ENCODE results near the gene PPFIBP1. TPM values are rescaled to one million over a fixed set of nuclear protein-coding genes. Genes with fewer than 3 reads are reported as not detected.
"Not testable (repeated sequence)": the region's sequence is repeated elsewhere in the genome, so short reads cannot be mapped to it uniquely, and the experiment has no call there.

The PPFIBP1 gene
- total RNA-seq, 4 donors from 2014 or later = 47.2 to 77.3 (median 52.7) TPM

DNA sequence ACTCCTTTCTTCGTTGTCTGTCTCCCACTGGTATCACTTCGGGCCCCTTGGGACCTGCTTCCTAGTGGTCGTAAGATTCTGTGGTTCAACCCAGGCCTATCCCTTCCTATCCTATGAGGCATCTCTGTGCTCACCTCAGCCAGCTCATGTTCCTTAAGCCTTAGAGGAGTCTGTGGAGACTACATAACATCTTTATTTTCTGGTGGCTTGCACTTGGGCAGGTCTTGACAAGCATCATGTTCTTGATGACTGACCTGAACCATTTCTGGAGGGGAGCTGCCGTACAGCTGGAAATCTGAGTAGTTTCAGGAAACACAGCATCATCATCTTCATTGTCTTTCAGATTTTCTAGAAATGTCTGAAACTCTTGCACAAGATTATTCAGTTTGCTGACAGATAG is 69.3 kb downstream of the PPFIBP1 start:
- WGBS, 2 donors = 67 to 75% methylated on average over 4 of the region's 4 CpGs
- no peak for DNase-seq (ENCODE audit: low spot score in 2 of 2)
- intact Hi-C loops (cut with DNase I; ENCODE audit: low total_unique reads) = loop anchor here (5.0 kb wide), 1 partner anchor 686 kb away; no protein-coding TSS in a partner anchor

DNA sequence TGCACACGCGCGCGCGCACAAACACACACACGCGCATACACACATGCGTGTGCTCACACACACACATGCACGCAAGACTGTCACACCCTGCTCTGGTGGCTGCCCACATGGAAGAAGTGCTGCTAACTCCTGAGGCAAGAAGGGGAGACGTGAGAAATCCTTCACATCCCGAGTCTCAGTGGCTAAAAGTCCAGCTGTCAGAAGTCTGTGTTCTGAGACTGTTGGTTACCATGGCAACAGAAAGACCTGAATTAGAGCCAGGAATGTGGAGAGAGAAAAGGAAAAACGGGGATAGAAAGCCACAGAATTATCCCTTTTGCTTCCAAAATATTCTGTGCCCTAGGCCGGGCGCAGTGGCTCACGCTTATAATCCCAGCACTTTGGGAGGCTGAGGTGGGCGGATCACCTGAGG is 71.2 kb downstream of the PPFIBP1 start:
- no peak overlapping the region for H3K4me3 ChIP-seq (ENCODE audit: low read depth, poor library complexity, severe bottlenecking)
- WGBS, 2 donors = 56 to 61% methylated on average over 16 of the region's 16 CpGs
- DNase-seq (ENCODE audit: low spot score in 2 of 2) = peak in 1 of 2 donors; percentile 62
- intact Hi-C loops (cut with DNase I; ENCODE audit: low total_unique reads) = no loop called here
- no peak for TF ChIP-seq POLR2A (IDR thresholded peaks at IDR 0.05)
- TF ChIP-seq, protein P1, sequence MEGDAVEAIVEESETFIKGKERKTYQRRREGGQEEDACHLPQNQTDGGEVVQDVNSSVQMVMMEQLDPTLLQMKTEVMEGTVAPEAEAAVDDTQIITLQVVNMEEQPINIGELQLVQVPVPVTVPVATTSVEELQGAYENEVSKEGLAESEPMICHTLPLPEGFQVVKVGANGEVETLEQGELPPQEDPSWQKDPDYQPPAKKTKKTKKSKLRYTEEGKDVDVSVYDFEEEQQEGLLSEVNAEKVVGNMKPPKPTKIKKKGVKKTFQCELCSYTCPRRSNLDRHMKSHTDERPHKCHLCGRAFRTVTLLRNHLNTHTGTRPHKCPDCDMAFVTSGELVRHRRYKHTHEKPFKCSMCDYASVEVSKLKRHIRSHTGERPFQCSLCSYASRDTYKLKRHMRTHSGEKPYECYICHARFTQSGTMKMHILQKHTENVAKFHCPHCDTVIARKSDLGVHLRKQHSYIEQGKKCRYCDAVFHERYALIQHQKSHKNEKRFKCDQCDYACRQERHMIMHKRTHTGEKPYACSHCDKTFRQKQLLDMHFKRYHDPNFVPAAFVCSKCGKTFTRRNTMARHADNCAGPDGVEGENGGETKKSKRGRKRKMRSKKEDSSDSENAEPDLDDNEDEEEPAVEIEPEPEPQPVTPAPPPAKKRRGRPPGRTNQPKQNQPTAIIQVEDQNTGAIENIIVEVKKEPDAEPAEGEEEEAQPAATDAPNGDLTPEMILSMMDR (IDR thresholded peaks at IDR 0.05) = no peak

More for the DNA sequence above, 69.3 kb downstream of the PPFIBP1 start:
- no peak overlapping the region for H3K4me3 ChIP-seq (ENCODE audit: low read depth, poor library complexity, severe bottlenecking)
- TF ChIP-seq POLR2A (IDR thresholded peaks at IDR 0.05) = no peak
- TF ChIP-seq, protein P1 (IDR thresholded peaks at IDR 0.05) = no peak

DNA sequence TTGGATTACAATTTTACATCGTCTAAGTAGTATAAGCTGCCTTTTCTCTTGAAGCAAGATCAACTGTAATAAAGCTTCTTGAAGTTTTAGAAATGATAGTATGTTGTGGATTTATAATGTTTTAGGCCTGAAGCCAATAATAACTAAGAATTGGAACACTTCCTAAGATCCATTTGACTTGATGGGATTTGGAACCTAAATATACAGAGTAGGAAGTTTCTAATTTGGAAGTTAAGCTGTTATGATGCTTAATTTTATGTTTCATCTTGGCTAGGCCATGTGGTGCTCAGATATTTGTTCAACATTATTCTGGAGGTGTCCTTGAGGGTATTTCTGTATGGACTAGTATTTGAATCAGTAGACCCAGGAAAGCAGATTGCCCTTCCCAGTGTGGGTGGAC is 74.9 kb downstream of the PPFIBP1 start:
- 45 to 53% methylated on average over 1 of the region's 1 CpG for WGBS, 2 donors
- H3K4me3 ChIP-seq (ENCODE audit: low read depth, poor library complexity, severe bottlenecking); DNase-seq (ENCODE audit: low spot score in 2 of 2); intact Hi-C loops (cut with DNase I; ENCODE audit: low total_unique reads): not testable (repeated sequence)

DNA sequence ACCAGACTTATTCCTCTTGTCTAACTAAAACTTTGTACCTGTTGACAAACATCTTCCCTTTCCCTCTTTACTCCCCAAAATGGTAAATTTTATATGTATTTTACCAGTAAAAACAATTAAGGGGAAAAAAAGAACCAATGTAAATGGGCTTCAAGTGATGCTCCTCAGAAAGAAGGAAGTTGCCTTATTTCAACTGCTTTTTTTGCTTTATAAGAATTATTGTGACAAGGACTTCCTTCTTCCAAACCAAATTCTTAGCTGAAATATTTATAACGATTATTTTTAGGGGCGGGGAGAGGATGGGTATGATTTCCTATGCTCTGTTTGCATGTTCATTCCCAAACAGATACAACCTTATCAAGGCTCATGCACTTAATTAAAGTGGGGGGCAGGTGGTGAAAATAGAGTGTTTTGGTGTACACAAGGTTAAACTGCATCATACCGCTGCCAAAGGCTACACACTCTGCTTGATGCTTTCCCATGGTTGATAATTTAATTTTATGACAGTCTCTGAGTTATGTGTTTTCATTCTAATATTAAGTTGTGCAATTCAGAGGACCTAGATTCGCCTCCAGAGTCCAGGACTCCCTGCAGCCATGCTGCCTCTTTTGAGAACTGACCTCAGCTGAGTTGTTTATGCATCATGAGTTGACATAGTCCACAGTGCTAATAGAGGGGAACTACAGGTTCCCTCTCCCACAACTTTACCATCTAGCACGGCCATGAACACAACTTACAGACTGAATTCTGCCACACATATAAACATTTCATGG is 77.2 kb downstream of the PPFIBP1 start:
- DNase-seq (ENCODE audit: low spot score in 2 of 2); intact Hi-C loops (cut with DNase I; ENCODE audit: low total_unique reads); H3K4me3 ChIP-seq (ENCODE audit: low read depth, poor library complexity, severe bottlenecking): not testable (repeated sequence)
- 55 to 61% methylated on average over 5 of the region's 5 CpGs for WGBS, 2 donors

DNA sequence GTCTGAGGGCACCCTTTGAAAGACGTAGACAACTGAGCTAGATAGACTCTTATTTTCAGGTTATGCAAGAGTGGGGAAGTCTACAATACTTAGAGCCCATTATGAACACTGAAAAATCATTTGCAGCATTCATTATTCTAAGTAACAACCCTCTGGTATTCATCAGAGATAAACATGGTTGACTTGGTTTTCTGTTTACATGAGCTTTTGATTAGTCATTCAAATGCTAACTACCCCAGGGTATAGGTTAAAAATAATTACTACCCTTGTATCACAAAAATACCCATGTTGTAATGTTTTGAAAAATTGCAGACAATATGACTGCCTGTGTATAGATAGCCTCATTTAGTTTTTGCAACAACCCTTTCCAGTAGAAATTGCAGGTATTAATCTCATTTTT is 78.5 kb downstream of the PPFIBP1 start:
- no peak overlapping the region for H3K4me3 ChIP-seq (ENCODE audit: low read depth, poor library complexity, severe bottlenecking)
- TF ChIP-seq, protein P1 (IDR thresholded peaks at IDR 0.05) = no peak
- no peak for TF ChIP-seq POLR2A (IDR thresholded peaks at IDR 0.05)
- intact Hi-C loops (cut with DNase I; ENCODE audit: low total_unique reads) = no loop called here
- DNase-seq (ENCODE audit: low spot score in 2 of 2) = no peak
- 66 to 86% methylated on average over 1 of the region's 1 CpG for WGBS, 2 donors

DNA sequence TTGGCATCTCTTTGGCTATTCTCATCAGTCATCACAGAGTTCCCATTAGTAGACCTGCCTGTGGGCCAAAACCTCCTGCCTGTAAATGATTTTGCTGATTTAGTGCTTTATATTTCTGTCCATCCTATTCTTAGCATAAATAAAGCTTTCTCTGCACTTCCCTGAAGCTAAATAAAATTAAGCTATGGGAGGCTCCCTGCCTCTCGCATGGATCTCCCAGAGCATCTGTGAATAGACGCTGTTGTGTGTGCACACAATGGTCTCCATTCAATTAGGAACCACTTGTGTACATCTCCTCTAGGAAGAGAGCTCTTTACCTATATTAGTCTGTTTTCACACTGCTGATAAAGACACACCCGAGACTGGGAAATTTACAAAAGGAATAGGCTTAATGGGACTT is 80.4 kb downstream of the PPFIBP1 start:
- DNase-seq (ENCODE audit: low spot score in 2 of 2) = no peak
- no peak for TF ChIP-seq POLR2A (IDR thresholded peaks at IDR 0.05)
- no peak overlapping the region for H3K4me3 ChIP-seq (ENCODE audit: low read depth, poor library complexity, severe bottlenecking)
- intact Hi-C loops (cut with DNase I; ENCODE audit: low total_unique reads) = no loop called here
- WGBS, 2 donors = 80 to 83% methylated on average over 3 of the region's 3 CpGs

DNA sequence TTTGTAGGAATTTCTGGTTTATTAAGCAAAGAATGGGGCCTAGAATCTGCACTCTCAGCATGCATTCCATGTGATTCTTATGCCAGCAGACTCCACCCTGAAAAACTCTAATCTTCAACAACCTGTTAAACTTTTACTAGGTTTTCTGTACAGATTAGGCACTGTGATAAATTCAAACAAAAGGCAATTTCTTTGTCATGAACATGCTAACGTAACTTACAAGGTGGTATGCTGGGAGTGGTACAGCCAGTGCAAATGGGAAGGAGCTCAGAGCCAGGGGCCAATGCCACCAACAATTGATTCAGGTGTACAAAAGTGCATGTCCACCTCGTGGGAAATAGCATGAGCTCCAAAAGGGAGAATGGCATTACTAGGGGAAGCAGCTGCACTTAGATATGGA is 83.0 kb downstream of the PPFIBP1 start:
- DNase-seq (ENCODE audit: low spot score in 2 of 2) = no peak

More for the DNA sequence above, 83.0 kb downstream of the PPFIBP1 start:
- H3K4me3 ChIP-seq (ENCODE audit: low read depth, poor library complexity, severe bottlenecking) = no peak overlapping the region
- intact Hi-C loops (cut with DNase I; ENCODE audit: low total_unique reads) = no loop called here
- TF ChIP-seq, protein P1 (IDR thresholded peaks at IDR 0.05) = no peak
- TF ChIP-seq POLR2A (IDR thresholded peaks at IDR 0.05) = no peak
- WGBS, 2 donors = 13 to 24% methylated on average over 2 of the region's 2 CpGs

Data from lower leg skin (tissue), 4 donors.